SK-N-SH (cell line): ENCODE data around the gene PDZK1IP1. TPM values are rescaled to one million over a fixed set of nuclear protein-coding genes. Genes with fewer than 3 reads are reported as not detected.
A peak's percentile ranks its signal among the peaks of the same experiment; 100 is the strongest.

ENCODE experiments used
- CTCF ChIA-PET: fragments of 300-600, 350-600 bp; formaldehyde crosslinking; extraction: SDS; loops from one replicate; lab custom pipeline; 2021; lab: Yijun Ruan, JAX
- POLR2A ChIA-PET: fragments of 350-600 bp; sonication (Branson Sonifier 250); formaldehyde crosslinking; extraction: SDS; loops from one replicate; lab custom pipeline; 2020; ENCODE audit warnings: antibody characterized with exemption, inconsistent platforms; lab: Yijun Ruan, JAX
- DNase-seq: peaks from one replicate; pipeline ENCODE4 v3.0.0; 2012
- H2AFZ ChIP-seq: fragments of 200-600 bp; sonication (generic); 2 replicates; pipeline ENCODE4 v1.8.1; 2016; ENCODE audit warnings: antibody characterized with exemption, mild to moderate bottlenecking, low read depth
- H3F3A ChIP-seq: fragments of 200-600 bp; sonication (generic); replicated peaks from 2 replicates; pipeline ENCODE3; 2016; ENCODE audit warnings: antibody characterized with exemption, mild to moderate bottlenecking; ENCODE audit not compliant: insufficient read depth
- H3K27ac ChIP-seq, 2 experiments: fragments of 200-500 bp in 1 of 2; fragments of 200-600 bp in 1 of 2; sonication (Bioruptor generic) in 1 of 2; sonication (generic), shearing (Covaris generic) in 1 of 2; 2 replicates each; pipeline versions ENCODE4 v1.5.1 to v1.6.1; 2014 to 2016; ENCODE audit warnings: low read depth in 2 of 2, inconsistent platforms in 1 of 2, low read length in 1 of 2, mild to moderate bottlenecking in 1 of 2, mixed read lengths in 1 of 2
- H3K27me3 ChIP-seq: fragments of 200-600 bp; sonication (generic), shearing (Covaris generic); 2 replicates; pipeline ENCODE4 v1.6.1; 2016; ENCODE audit warnings: mixed run types; ENCODE audit not compliant: insufficient read depth
- H3K36me3 ChIP-seq, 2 experiments: fragments of 200-500 bp in 1 of 2; fragments of 200-600 bp in 1 of 2; sonication (Bioruptor generic) in 1 of 2; sonication (generic) in 1 of 2; replicated peaks in 1 of 2; 2 replicates each; pipeline versions ENCODE3 to v1.5.1; 2014 to 2016; ENCODE audit warnings: low read length in 1 of 2, mild to moderate bottlenecking in 1 of 2; ENCODE audit not compliant: insufficient read depth in 2 of 2, control insufficient read depth in 1 of 2
- H3K4me1 ChIP-seq, 2 experiments: fragments of 200-500 bp in 1 of 2; fragments of 200-600 bp in 1 of 2; sonication (Bioruptor generic) in 1 of 2; sonication (generic), shearing (Covaris generic) in 1 of 2; 2 replicates each; pipeline versions ENCODE4 v1.5.1 to v1.6.1; 2014 to 2016; ENCODE audit warnings: low read depth in 1 of 2, low read length in 1 of 2, mixed run types in 1 of 2; ENCODE audit not compliant: insufficient read depth in 2 of 2, control insufficient read depth in 1 of 2
- H3K4me2 ChIP-seq: fragments of 200-600 bp; sonication (generic), shearing (Covaris generic); 2 replicates; pipeline ENCODE4 v1.6.1; 2017; ENCODE audit warnings: mixed run types
- H3K4me3 ChIP-seq, 2 experiments: fragments of 200-500 bp in 1 of 2; fragments of 200-600 bp in 1 of 2; sonication (Bioruptor generic) in 1 of 2; sonication (generic), shearing (Covaris generic) in 1 of 2; 2 replicates each; pipeline versions ENCODE4 v1.5.1 to v1.8.1; 2014 to 2016; ENCODE audit warnings: low read depth in 2 of 2, inconsistent platforms in 1 of 2, low read length in 1 of 2, mild to moderate bottlenecking in 1 of 2, mixed read lengths in 1 of 2, moderate library complexity in 1 of 2
- H3K79me2 ChIP-seq: fragments of 200-600 bp; sonication (generic); 2 replicates; pipeline ENCODE4 v1.8.1; 2017; ENCODE audit warnings: mild to moderate bottlenecking; ENCODE audit not compliant: insufficient read depth
- H3K9ac ChIP-seq: fragments of 200-600 bp; sonication (generic); 2 replicates; pipeline ENCODE4 v1.6.1; 2017; ENCODE audit warnings: mixed run types
- H3K9me2 ChIP-seq: fragments of 200-600 bp; sonication (generic); 2 replicates; pipeline ENCODE4 v1.6.1; 2017; ENCODE audit warnings: mixed run types
- H3K9me3 ChIP-seq: fragments of 200-600 bp; sonication (generic); 2 replicates; pipeline ENCODE4 v1.6.1; 2017; ENCODE audit warnings: mixed run types, mild to moderate bottlenecking, moderate library complexity
- H4K20me1 ChIP-seq: fragments of 200-600 bp; sonication (generic); 2 replicates; pipeline ENCODE4 v1.6.1; 2017; ENCODE audit warnings: mild to moderate bottlenecking, mixed run types; ENCODE audit not compliant: insufficient read depth
- CHD2 ChIP-seq: fragments of 150-350 bp; IDR thresholded peaks from 2 replicates; pipeline ENCODE4 v1.6.1; 2018; ENCODE audit warnings: low read length; ENCODE audit not compliant: partially characterized antibody
- CTCF ChIP-seq: fragments of 200-600 bp; sonication (generic); IDR thresholded peaks from 2 replicates; pipeline ENCODE4 v1.6.1; 2017; ENCODE audit warnings: antibody characterized with exemption, mild to moderate bottlenecking, moderate library complexity
- ELF1 ChIP-seq: IDR thresholded peaks from 2 replicates; pipeline ENCODE4 v1.4.0; 2012
- EZH2phosphoT487 ChIP-seq: fragments of 200-600 bp; sonication (generic); IDR thresholded peaks from 2 replicates; pipeline ENCODE4 v1.6.1; 2017; ENCODE audit warnings: low read depth, mixed run types, mild to moderate bottlenecking, antibody characterized with exemption, moderate library complexity, borderline replicate concordance
- FOSL2 ChIP-seq: IDR thresholded peaks from 2 replicates; pipeline ENCODE4 v1.4.0; 2012; ENCODE audit warnings: low read depth, mild to moderate bottlenecking, moderate library complexity, borderline replicate concordance
- FOXM1 ChIP-seq: IDR thresholded peaks from 2 replicates; pipeline ENCODE4 v1.4.0; 2012; ENCODE audit warnings: low read depth, mild to moderate bottlenecking
- GATA2 ChIP-seq: sonication (generic); formaldehyde crosslinking; IDR thresholded peaks from 2 replicates; pipeline ENCODE4 v1.5.0; 2020; ENCODE audit warnings: mild to moderate bottlenecking, missing genetic modification reagents
- RAD21 ChIP-seq: IDR thresholded peaks from 2 replicates; pipeline ENCODE4 v1.6.1; 2012; ENCODE audit warnings: mild to moderate bottlenecking, low read length
- RCOR1 ChIP-seq: fragments of 150-350 bp; IDR thresholded peaks from 2 replicates; pipeline ENCODE4 v1.6.1; 2017; ENCODE audit warnings: antibody characterized with exemption, low read length
- RFX5 ChIP-seq: IDR thresholded peaks from 2 replicates; pipeline ENCODE4 v1.6.1; 2012; ENCODE audit warnings: mild to moderate bottlenecking, improper control_type of control experiment, low read length
- RXRA ChIP-seq: IDR thresholded peaks from 2 replicates; pipeline ENCODE4 v1.4.0; 2012; ENCODE audit warnings: low read depth, mild to moderate bottlenecking, borderline replicate concordance
- TAF1 ChIP-seq: IDR thresholded peaks from 2 replicates; pipeline ENCODE4 v1.6.1; 2012; ENCODE audit warnings: low read depth, mild to moderate bottlenecking, low read length, moderate library complexity, borderline replicate concordance
- TCF12 ChIP-seq: IDR thresholded peaks from 2 replicates; pipeline ENCODE4 v1.4.0; 2012
- USF2 ChIP-seq: fragments of 150-350 bp; IDR thresholded peaks from 2 replicates; pipeline ENCODE4 v1.6.1; 2017; ENCODE audit warnings: antibody characterized with exemption, low read length, low read depth, borderline replicate concordance
- YY1 ChIP-seq: IDR thresholded peaks from 2 replicates; pipeline ENCODE4 v1.4.0; 2012; ENCODE audit warnings: low read depth, mild to moderate bottlenecking
- WGBS: methylation state at CpG from one replicate; pipeline ENCODE4 v1.1.6; 2017; ENCODE audit warnings: low lambda C conversion rate; 5-methylcytosine and 5-hydroxymethylcytosine counted together
- polyA plus RNA-seq, 3 experiments: library from polyadenylated mRNA; depleted of rRNA; stranded (reverse); fragments of >200 nt; gene quantifications; 2 replicates each; pipeline ENCODE4 v1.2.3, GENCODE V29; 2012

The PDZK1IP1 gene
- polyA plus RNA-seq, 1 of the 3 experiments (the other 2 are of a cell fraction) = not detected

DNA sequence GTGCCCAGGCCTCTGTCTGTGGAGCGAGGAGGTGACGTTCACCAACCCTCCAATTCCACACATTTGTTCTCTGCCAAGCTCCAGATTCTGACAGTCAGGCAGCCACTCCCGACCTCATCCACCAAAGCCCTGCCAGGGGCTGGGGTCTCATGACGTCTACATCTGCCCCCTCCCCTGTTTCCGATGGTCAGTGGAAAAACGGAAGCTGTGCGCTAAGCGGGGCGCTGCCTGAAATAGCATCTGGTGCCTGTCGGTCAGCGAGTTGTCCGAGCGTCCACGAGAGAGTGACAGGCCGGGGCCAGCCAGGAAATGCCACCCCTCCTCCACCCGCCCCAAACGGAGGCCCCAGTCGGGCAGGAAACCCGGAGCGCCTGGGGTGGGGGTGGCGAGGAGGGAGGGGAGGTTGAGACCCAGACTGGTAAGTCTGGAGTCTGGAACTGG is 45.4 kb upstream of the PDZK1IP1 start (continued):
- TF ChIP-seq FOSL2 = no peak
- TF ChIP-seq, all 33 proteins: peak for 0

- TF ChIP-seq TAF1 (no peak), USF2 (no peak), FOXM1 (no peak), CHD2 (no peak), RCOR1 (no peak), RXRA (no peak), RFX5 (no peak), TCF12 (no peak), CTCF (no peak), RAD21 (no peak), ELF1 (no peak)
- TF ChIP-seq, all 33 proteins: peak for 0
- peak; percentile 22 for DNase-seq
Measured at GRCh38 chr1:47233186-47233585, 43.4 kb upstream of the PDZK1IP1 start.

GRCh38 chr1:47232187-47232874 is 42.5 kb upstream of the PDZK1IP1 start, which contains the start of gene TAL1:
Gene TAL1 (minus strand): TSS chr1:47232225. CDS start chr1:47225888, 6,337 bp downstream.
- H2AFZ ChIP-seq = 0 out of 2 replicates have a peak within 1 kb of the TSS, but pooled peaks have one; percentile 63
- H3K9ac ChIP-seq = no peak within 1 kb of the TSS
- POLR2A ChIA-PET = no interaction called here
- no peaks in the 10 kb centered on the region for H3F3A ChIP-seq
- 13% methylated on average over 21 of the region's 51 CpGs for WGBS
- H3K9me3 ChIP-seq = no peaks in the 10 kb centered on the region
- no peaks in the 10 kb centered on the region for H3K36me3 ChIP-seq
- TF ChIP-seq YY1 = no peak
- TF ChIP-seq EZH2phosphoT487 = peak; percentile 59; the same call in 1 of the 2 replicates
- no peak for TF ChIP-seq ELF1
- TF ChIP-seq RAD21 = no peak
- peak; percentile 31; the same call in 1 of the 2 replicates for TF ChIP-seq GATA2
- TF ChIP-seq, all 33 proteins: peak for 2
- CTCF ChIA-PET = interaction anchor here (1.1 to 2.3 kb wide), 2 partner anchors 31 to 53 kb away, joined by 4 to 8 read pairs; no protein-coding TSS in a partner anchor
- DNase-seq = peak; percentile 70
- Histone ChIP-seq H3K4me3 (peak within 1 kb of the TSS; percentile 0 to 18; a peak in 1 of 4 replicates), H3K4me1 (peaks cover 0 to 2% of the 10 kb centered on the region in 2 experiments; a peak in 1 of 4 replicates), H4K20me1 (0 out of 2 replicates have a peak, but pooled peaks cover 5% of the 10 kb centered on the region), H3K27ac (no peak within 1 kb of the TSS), H3K9me2 (no peaks in the 10 kb centered on the region), H3K27me3 (peaks cover 77% of the 10 kb centered on the region), H3K4me2 (peak within 1 kb of the TSS; percentile 73; the same call in 1 of the 2 replicates), H3K79me2 (no peaks in the 10 kb centered on the region)

More at GRCh38 chr1:47233186-47233585, 43.4 kb upstream of the PDZK1IP1 start:
- peaks cover 0 to 2% of the 10 kb centered on the region in 2 experiments; a peak in 1 of 4 replicates for H3K4me1 ChIP-seq
- no peaks in the 10 kb centered on the region for H3K79me2 ChIP-seq
- H3K9me2 ChIP-seq = no peaks in the 10 kb centered on the region
- no peak overlapping the region for H3K27ac ChIP-seq
- H3K4me3 ChIP-seq = no peak overlapping the region
- CTCF ChIA-PET = interaction anchor here (1.1 to 2.3 kb wide), 3 partner anchors 30 to 155 kb away, joined by 3 to 8 read pairs (median 4); no protein-coding TSS in a partner anchor
- H3F3A ChIP-seq = peaks cover 3% of the 10 kb centered on the region
- H3K9ac ChIP-seq = no peak overlapping the region
- H3K36me3 ChIP-seq = no peaks in the 10 kb centered on the region
- H3K9me3 ChIP-seq = no peaks in the 10 kb centered on the region
- WGBS = 31% methylated on average over 6 of the region's 6 CpGs
- 0 out of 2 replicates have a peak, but pooled peaks cover 5% of the 10 kb centered on the region for H4K20me1 ChIP-seq
- H3K4me2 ChIP-seq = no peak overlapping the region
- POLR2A ChIA-PET = no interaction called here
- no peak overlapping the region for H2AFZ ChIP-seq
- H3K27me3 ChIP-seq = peaks cover 69% of the 10 kb centered on the region
